GM03348 (cell line): ENCODE results near the gene LIMS2.

ENCODE experiments used
- DNase-seq: peaks from one replicate; pipeline ENCODE4 v3.0.0; 2012; ENCODE audit warnings: low spot score

LIMS2 gene

DNA sequence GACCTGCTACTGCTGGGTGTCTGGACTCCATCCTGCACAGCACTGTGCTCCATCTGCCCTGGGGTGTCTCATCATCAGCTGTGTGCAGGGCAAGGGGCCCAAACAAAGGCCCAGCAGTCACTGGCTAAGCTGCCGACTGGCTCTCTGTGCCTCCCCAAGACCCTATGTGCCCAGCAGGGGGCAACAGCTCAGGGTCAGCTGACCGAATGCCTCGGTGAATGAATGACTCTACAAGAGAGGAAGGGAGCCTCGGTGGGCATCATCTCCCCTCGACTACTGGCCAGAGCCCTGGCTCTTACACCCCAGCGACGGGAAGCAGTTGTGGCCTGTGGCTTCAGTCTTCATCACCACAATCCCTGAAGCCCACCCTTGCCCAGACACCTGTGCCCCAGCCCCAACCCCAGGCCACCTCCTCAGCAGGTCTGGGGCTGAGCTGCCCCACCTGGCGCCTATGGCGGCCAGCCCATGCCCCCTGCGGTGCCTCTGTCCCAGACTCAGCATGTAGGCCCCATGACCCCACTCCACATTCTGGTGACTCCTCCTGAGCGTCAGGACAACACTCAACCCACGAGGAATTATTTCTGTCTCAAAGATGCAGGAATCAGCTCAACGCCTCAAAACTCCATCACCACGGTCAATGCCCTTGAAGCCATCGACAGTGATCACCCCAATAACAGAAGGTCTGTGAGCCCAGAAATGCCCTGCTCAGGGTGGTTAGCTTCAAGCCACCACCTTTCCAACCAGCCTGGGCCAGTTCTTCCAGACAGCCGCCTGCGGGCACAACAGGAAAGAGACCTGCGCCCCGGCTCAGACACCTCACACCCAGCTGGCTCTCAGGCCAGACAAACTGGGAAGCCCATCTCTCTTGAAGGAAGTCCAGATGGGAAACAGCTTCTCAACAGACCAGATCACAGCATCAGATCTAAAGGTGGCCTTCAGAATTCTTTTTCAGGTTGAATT lies 31.0 kb downstream of the LIMS2 start:
- DNase-seq: no peak

DNA sequence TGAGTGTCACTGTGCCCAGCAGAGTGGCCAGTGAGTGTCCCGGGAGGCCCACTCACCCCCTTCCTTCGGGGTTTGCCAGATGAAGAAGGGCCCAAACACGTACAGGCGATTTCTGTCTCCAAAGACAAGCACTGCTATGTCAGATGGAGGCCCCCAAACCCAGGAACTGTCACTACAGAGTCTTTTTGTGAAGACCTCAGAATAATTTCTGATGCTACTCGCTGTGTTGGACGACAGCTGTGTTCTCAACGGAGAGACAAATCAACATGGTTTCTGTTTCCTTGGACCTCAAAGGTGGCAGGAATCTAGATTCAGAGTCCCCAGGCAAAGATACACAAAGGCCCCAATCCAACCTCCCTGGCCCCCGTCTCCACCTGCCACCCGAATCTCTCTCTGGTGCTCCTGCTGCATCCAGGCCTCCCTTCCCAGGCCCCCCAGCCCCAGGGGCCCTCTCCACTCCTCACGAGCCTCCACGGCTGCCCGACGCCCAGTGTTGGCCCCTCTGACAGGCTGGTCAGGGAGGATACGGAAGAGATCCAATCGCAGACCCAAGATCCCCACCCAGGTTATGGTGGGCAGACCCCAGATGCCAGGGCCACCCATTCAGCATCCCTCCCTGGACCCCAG lies 31.8 kb downstream of the LIMS2 start:
- DNase-seq: no peak

DNA sequence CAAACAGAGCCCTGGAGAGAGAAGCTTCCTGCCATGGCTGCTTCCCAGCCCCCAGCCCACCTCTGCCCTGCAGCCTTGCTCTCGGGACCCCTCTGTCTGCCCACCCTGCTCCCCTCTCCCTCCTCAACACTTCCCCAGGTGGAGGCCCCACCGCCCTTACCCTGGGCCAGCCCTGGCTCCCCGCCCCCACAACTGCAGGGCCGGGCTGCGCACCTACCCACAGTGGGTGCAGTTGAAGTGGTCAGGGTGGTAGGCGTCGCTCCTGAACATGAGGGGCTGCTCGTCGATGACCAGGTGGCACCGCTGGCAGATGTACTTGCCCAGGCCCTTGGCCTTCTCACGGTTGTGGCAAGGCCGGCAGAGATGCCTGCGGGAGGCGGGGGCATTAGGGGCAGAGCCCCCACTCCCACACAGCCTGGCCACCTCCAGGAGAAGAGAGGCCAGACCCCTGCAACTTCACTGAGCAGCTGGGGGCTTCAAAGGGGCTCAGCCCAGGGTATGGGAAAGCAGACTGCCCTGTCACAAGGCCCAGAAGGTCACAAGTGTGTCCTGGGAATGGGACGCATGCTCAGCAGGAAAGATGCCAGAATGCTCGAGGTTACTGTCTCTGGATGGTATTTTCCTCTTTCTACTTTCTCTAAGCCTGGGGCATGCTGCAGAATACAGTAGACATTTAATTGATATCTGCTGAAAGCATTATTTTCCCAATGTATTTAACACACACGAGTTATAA lies 32.5 kb downstream of the LIMS2 start:
- DNase-seq: no peak

DNA sequence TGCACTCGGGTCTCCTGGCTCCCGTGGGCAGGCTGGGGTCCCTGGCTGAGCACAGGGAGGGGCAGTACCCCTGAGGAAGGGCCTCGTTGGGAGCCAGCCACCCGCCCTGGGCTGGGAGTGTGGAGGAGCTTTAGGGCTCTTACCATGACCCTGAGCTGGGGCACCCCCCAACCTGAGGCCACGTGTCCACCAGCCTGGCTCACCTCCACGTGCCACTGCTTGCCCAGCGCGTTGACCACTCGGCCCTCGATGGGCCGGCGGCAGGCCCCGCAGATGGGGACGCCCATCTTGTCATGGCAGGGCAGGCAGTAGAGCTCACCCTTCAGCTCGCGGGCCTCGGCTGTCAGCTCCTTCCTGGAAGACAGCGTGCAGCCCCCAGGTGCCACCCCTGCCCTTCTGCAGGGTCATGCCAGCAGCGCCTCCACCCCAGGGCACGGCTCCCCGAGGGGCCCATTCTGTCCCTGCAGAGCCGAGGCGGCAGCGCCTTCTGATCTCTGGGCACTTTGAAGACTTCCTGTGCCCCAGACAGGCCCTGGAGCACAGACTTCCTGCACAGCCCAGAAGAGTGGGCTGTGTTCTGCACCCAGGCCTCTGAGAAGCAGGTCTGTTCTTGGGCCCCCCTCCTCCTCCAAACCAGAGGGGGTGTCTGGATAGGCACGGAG lies 33.4 kb downstream of the LIMS2 start:
- no peak for DNase-seq

DNA sequence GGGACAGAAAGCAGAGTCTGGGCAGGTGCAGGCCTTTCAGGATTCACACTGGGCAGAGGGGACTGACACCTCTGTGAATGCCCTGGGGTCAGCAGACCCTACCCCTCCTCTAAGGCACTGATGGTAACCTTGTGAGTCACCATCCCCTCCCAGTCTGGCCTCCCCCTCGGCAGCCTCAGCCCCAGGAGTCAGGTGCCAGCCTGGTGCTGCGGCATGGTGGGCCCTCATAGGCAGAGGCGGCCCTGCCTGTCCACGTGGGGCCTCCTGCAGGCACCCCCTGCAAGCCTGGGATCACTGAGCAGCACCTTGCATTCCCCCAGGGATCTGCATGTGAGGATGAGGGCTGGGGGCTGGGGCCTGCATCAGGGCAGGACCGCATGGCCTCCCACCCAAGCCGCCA lies 34.2 kb downstream of the LIMS2 start:
- no peak for DNase-seq

DNA sequence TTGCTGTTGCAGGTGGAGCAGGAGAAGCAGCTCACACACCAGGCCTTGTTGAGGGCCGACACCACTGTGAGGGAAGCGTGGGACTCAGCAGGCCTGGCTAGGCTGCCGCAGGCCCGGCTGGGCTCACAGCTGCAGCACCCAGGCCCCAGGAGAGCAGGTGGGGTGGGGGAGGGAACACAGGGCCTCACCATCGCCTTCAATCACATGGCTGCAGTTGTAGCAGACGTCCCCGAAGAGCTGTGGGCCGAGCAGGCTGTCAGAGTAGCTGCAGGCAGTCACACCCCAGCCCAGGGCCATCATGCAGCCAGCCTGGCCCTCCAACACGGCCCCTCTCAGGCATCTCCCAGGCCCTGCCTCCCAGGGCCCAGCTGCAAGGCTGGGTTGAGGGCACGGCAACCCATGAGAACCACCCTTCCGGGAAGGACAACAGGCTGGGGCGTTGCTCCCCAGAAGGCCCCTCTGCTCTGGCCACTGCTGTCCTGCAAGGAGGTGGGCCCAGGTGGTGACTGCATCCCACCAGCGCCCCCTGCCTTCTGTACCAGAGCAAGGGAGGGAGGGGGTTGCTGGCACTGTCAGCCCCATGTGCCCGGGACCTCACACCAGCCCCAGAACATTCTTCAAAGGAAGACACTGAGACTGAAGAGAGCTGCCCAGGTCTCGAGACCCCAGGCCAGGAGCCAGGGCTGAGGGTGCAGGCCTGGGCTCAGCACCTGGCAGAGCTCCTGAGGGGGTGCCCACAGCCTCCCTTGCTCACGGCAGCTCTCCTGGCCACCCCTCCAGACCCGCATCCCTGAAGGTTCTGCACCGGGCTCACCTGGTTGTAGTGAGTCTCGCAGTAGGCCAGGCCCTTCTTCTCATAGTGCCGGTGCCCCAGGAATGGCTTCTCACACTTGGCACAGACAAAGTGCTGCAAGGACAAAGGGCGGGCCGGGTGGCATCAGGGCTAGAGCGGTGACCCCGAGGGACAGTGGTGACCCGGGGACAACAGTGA lies 35.0 kb downstream of the LIMS2 start:
- no peak for DNase-seq

DNA sequence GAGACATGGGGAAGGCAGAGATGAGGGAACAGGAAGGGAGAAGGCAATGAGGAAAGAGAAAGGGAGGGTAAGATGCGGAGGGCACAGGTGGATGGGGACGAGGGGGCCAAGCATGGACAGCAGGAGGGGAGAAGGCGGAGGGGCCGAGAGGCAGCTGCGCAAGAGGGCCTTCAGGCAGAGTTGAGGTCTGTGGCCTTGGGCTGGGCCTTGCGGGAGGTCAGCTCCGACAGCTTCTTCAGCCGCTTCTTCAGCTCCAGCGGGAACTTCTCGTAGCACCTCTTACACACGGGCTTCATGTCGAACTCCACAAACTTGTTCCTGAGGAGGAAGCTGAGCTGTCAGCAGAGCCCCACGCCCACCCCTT lies 36.2 kb downstream of the LIMS2 start:
- no peak for DNase-seq

DNA sequence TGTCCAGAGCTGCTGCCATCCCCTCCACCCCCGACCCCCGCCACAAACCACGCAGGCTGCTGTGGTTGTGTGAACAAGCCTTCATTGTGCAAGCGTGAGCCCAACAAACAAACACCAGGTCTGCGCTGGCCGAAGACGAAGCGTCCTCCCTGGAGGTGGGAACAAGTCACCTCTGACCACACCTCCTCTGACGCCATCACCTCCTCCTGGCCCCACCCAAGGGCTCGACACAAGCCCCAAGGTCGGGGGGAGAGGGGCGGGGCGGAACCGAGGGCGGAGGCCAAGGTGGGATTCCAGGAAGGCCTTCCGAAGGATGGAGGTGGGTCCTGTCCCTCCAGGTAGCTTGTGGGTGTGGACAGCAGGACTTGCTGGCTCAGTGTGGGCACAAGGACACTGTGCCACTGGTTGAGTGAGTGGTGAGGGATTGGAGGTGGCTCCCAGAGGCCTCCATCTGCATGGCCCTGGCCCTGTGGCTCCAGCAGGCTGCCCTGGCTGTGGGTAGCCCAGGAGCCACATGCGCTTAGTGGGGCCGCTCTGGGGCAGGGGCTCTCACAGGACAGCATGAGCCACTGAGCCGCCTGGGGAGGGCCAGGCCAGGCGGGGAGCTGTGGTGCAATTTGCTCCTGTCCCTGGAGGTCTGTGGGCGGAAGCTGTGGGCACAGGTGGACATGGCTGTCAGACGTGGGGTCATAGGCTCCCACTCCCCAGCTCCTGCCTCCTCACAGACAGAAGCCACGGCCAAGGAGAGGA lies 36.8 kb downstream of the LIMS2 start:
- DNase-seq: no peak

DNA sequence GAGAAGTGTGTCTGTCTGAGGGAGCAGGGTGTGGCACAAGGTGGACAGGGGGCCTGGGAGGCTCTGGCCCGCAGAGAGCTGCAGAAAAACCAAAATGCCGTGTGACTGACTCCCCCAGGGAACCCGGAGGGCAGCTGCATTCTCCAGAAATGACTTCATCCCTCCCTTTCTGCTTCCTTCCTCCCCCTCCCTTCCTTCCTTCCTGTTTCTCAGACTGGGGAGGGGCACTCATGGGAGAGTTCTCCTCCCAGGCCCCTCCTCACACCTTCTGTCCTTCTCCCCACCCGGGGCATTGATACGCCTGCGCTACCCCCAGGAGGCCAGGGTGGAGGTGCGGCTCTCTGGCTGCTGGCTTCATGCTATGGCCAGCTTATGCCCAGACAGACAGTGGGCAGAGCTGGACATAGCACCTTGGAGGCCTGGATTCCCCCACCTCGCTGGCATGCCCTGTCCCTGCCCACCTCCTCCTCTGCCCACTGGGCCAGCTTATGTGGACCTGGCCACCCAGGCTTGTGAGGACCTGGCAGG lies 37.5 kb downstream of the LIMS2 start:
- DNase-seq: peak; percentile 93

DNA sequence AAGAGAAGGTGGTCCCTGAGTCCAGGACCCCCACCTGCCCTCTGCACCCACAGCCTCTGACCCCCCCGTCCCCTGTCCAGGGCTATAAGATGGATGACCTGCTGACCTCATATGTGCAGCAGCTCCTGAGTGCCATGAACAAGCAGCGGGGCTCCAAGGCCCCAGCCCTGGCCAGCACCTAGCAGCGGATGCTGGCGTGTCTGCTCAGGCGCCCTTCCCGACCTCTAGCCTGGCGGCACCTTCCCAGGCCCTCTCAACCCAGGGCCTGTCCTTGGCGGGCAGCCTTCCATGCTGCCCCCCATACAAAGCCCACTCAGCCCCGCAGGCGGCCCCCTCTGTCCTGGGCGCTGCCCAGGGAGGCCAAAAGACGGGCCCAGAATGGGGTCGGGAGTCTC lies 38.1 kb downstream of the LIMS2 start:
- no peak for DNase-seq

DNA sequence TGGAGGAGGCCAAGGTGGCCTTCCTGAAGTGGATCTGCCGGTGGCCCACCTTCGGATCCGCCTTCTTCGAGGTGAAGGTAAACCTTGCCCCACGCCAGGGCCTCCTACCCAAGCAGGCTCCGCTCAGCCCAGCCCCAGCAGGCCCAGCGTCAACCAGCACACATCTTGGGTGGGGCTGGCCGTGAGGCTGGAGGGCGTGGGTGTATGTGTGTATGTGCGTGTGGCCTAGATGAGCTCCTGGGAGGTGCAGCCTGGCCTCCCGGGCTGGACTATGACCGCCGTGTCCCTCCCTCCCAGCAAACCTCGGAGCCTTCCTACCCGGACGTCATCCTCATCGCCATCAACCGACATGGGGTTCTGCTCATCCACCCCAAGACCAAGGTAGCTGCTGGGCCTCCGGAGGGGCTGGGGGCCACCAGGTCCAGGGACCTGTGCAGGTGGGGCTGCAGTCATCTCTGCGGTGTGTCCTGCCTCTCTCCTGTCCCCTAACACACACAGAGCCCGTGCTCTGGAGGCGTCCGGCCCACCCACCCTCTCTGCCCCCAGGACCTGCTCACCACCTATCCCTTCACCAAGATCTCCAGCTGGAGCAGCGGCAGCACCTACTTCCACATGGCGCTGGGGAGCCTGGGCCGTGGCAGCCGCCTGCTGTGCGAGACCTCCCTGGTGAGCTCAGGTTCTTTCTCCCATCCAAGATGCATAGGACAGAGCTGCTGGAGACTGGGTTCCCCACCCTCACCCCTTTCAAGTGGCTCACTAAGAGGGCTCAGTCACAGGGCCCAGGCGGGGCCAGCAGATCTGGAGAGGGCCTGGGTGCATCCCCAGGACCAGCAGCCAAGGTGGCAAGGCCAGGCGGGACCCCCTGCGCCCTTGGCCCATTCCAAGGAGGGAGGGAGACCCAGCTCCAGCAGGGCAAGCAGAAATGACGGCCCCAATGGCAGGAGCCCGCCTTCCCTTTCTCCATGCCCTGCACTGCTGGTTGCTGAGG lies 38.8 kb downstream of the LIMS2 start:
- no peak for DNase-seq

DNA sequence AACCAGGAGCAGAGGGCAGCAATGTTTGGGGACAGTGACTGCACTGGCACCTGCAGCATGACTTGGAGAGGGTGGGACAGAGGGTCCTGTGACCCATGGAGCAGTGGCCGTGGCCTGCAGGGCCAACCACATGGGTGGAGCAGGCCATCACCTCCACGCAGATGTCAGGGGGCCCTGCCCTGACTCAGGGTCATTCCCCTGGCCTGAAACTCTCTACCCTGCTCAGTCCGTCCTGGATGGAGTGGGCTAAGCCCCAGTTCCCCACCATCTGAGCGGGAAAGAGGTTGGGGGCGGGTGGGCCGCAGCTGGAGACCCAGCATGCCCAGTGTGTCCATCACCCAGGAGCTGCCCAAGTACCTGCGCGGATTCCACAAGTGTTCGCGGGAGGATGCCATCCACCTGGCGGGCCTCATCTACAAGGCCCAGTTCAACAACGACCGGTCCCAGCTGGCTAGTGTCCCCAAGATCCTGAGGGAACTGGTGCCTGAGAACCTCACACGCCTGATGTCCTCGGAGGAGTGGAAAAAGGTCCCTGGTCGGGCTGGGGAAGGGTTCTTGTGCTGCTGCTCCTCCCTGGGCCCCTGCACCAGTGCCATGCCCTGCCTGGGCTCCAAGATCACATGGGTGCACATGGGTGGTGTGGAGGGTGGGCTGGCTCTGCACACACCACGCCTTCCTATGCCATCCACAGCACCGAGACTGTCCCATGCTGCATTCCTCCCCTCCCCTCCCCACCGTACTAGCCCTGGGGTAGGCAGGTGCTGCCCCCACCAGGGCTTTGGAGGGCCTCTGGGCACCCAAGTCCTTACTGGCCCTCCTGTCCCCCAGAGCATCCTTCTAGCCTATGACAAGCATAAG lies 39.7 kb downstream of the LIMS2 start:
- DNase-seq: no peak

DNA sequence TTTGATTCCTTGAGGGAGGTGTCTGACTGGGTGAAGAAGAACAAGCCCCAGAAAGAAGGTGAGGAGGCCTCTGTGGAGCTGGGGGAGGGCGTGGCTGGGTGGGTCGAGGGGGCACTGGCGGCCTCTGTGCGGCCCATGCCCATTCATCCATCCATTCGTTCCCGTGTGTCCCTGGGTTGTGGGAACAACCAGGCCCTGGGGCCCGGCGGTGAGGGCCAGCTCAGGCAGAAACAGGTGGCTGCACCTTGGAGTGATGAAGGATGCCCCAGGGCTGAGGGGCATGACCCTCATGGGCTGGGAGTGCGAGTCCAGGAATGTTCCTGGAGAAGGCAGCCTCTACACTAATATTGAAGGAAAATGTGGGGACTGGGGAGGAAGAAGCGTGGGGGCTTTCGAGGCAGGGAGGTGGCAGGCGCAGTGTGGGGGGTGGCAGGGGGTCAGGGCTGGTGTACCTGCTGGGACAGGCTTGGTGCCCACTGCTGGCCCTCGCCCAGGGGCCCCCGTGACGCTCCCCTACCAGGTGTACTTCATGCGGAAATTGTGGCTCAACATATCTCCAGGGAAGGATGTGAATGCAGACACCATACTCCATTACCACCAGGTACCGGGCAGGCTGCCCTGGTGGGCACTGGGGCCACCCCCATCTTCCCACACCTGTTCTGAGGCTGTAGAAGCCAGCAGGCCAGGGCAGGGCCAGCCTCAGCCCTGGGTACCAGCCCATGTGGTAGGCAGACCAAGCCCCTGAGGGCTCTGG lies 40.5 kb downstream of the LIMS2 start:
- no peak for DNase-seq

DNA sequence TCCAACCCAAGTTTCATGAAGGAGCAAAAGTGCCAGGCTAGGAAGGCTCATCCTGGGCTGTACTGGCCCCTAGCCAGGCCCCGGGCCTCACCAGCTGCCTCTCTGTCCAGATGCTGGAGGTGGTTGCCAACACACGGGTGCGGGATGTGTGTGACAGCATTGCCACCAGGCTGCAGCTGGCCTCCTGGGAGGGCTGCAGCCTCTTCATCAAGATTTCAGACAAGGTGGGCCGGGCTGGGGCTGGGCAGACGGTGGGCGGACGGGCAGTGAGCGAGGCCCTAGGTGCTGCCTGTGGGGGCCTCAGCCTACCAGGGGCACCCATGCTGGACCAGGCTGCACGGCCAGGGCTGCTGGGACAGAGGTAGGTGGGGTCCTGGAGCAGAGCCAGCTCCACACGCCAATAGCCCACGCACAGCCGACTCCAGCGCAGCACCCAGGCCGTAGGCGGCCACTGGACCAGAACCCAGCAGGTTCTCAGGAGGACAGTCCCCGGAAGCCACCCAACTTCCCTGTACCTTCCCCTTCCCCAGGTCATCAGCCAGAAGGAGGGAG lies 41.2 kb downstream of the LIMS2 start:
- peak; percentile 37 for DNase-seq

DNA sequence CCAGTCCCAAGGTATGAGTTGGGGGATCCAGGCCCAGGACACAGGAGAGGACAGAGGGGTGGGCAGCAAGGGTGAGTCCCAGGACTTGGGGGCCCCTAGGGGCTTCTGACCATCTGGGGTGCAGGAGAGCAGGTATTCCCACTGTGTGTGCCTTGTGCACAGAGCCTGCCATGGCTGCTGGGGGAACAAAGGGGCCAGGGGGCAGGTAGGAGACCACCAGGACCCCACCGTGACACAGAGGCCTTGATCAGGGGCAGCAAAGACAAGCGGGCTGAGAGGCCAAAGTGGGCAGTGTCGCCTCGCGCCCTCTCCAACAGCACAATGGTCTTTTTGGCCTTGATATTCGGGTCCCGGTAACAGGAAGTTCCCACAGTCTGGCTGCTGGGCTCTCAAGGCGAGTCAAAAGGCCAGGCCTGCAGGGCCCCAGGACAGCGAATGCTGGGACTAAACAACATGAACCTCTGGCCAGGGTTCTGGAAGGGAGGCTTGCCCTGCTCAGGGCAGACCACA lies 41.7 kb downstream of the LIMS2 start:
- DNase-seq: no peak

DNA sequence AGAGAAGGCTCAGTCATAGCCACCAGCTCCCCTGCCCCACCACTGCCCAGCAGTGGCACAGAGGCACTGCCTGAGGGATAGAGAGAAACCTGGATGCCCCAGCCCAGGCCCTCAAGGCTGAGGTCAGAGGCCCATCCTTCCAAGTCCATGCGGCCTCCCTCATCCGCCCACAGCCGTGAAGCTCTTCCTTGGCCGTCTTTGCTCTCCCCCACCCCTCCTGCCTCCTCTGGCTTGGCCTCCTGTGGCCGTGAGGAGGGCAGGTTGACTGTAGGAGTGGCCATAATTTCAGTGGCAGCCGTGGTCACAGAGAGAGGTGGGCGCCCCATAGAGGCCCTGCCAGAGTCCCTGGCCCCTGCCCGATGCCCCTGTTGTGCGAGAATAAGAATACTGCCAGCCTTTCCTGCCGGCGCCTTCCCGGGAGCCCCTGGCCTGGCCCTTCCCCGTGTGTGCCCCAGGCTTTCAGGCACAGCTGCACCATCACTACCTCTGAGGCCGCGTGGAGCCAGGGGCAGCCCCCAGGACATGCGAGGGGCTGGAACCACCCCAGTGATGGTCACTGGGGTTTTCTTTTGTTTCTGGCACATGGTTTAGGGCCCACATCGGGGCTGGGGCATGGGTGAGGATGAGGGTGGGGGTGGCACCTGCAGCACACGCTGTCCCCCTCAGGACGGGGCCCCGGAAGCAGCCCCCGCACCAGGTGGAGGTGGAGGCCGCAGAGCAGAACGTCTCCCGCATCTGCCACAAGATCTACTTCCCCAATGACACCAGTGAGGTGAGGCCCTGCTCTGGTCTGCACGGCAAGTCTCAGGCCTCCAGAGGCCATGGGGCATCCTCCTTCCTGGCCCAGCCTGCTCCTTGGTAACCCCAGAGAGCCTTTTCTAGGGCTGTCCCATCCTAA lies 42.5 kb downstream of the LIMS2 start:
- DNase-seq: no peak
